SK-N-SH (cell line): ENCODE results near the gene MAP2K2.

Source experiments
- RCOR1 ChIP-seq: fragments of 150-350 bp; IDR thresholded peaks from 2 replicates; pipeline ENCODE4 v1.6.1; 2017; ENCODE audit warnings: antibody characterized with exemption, low read length
- TF ChIP-seq, protein P1 (sequence below): fragments of 200-600 bp; sonication (generic); IDR thresholded peaks from 2 replicates; pipeline ENCODE4 v1.6.1; 2017; ENCODE audit warnings: antibody characterized with exemption, mild to moderate bottlenecking, moderate library complexity
- TF ChIP-seq, protein P2 (sequence below): fragments of 150-350 bp; IDR thresholded peaks from 2 replicates; pipeline ENCODE4 v1.6.1; 2017; ENCODE audit warnings: antibody characterized with exemption, low read length, low read depth, borderline replicate concordance
- TF ChIP-seq, protein P3 (sequence below): IDR thresholded peaks from 2 replicates; pipeline ENCODE4 v1.4.0; 2012; ENCODE audit warnings: low read depth, borderline replicate concordance

DNA sequence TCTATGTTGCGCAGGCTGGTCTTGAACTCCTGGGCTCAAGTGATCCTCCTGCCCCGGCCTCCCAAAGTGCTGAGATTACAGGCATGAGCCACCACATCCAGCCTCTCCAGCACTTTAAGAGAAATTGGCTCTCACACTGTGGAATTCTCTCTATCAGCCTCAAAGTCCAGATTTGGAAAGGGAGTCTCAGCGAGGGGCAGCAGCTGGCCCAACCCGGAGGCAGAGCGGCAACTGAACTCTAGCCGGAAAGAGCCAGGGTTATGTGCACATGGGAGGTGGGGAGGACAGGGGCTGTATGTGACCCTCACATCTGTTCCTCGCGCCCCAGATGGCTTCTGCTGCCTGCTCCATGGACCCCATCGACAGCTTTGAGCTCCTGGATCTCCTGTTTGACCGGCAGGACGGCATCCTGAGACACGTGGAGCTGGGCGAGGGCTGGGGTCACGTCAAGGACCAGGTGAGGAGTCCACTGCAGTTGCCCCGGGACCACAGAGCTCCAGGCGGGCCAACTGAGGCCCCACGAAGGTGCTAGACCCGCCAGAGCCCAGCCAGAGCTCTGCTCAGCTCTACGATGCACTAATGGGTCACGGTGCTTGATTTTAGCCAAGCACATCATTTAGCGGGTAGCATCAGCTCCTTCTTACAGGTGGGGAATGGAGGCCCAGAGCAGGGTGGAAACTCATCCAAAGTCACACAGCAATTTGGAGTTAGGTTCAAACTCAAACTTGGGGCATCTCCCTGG, 30.8 kb upstream of the MAP2K2 start:
- TF ChIP-seq, protein P1, sequence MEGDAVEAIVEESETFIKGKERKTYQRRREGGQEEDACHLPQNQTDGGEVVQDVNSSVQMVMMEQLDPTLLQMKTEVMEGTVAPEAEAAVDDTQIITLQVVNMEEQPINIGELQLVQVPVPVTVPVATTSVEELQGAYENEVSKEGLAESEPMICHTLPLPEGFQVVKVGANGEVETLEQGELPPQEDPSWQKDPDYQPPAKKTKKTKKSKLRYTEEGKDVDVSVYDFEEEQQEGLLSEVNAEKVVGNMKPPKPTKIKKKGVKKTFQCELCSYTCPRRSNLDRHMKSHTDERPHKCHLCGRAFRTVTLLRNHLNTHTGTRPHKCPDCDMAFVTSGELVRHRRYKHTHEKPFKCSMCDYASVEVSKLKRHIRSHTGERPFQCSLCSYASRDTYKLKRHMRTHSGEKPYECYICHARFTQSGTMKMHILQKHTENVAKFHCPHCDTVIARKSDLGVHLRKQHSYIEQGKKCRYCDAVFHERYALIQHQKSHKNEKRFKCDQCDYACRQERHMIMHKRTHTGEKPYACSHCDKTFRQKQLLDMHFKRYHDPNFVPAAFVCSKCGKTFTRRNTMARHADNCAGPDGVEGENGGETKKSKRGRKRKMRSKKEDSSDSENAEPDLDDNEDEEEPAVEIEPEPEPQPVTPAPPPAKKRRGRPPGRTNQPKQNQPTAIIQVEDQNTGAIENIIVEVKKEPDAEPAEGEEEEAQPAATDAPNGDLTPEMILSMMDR = no peak
- TF ChIP-seq, protein P2, sequence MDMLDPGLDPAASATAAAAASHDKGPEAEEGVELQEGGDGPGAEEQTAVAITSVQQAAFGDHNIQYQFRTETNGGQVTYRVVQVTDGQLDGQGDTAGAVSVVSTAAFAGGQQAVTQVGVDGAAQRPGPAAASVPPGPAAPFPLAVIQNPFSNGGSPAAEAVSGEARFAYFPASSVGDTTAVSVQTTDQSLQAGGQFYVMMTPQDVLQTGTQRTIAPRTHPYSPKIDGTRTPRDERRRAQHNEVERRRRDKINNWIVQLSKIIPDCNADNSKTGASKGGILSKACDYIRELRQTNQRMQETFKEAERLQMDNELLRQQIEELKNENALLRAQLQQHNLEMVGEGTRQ = no peak
- TF ChIP-seq RCOR1 = no peak
- TF ChIP-seq, protein P3, sequence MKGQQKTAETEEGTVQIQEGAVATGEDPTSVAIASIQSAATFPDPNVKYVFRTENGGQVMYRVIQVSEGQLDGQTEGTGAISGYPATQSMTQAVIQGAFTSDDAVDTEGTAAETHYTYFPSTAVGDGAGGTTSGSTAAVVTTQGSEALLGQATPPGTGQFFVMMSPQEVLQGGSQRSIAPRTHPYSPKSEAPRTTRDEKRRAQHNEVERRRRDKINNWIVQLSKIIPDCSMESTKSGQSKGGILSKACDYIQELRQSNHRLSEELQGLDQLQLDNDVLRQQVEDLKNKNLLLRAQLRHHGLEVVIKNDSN = no peak
